GM10248 (cell line): ENCODE data around the gene SMOC2.

Experiments used
- CTCF ChIA-PET: fragments of 300-600 bp; sonication (Branson Sonifier 250); formaldehyde crosslinking; extraction: SDS; loops from one replicate; lab custom pipeline; 2021; ENCODE audit warnings: antibody characterized with exemption; lab: Yijun Ruan, JAX
- POLR2A ChIA-PET: fragments of 350-650 bp; sonication (Branson Sonifier 250); formaldehyde crosslinking; extraction: SDS; loops from one replicate; lab custom pipeline; 2020; ENCODE audit warnings: antibody characterized with exemption; lab: Yijun Ruan, JAX
- DNase-seq: peaks from one replicate; pipeline ENCODE4 v3.0.0; 2012; ENCODE audit errors: extremely low spot score
- TF ChIP-seq, protein P1 (sequence below): IDR thresholded peaks from 2 replicates; pipeline ENCODE4 v1.5.1; 2012; ENCODE audit warnings: mild to moderate bottlenecking, low read depth; ENCODE audit errors: extremely low read depth, missing control alignments, control extremely low read depth

SMOC2 gene

DNA sequence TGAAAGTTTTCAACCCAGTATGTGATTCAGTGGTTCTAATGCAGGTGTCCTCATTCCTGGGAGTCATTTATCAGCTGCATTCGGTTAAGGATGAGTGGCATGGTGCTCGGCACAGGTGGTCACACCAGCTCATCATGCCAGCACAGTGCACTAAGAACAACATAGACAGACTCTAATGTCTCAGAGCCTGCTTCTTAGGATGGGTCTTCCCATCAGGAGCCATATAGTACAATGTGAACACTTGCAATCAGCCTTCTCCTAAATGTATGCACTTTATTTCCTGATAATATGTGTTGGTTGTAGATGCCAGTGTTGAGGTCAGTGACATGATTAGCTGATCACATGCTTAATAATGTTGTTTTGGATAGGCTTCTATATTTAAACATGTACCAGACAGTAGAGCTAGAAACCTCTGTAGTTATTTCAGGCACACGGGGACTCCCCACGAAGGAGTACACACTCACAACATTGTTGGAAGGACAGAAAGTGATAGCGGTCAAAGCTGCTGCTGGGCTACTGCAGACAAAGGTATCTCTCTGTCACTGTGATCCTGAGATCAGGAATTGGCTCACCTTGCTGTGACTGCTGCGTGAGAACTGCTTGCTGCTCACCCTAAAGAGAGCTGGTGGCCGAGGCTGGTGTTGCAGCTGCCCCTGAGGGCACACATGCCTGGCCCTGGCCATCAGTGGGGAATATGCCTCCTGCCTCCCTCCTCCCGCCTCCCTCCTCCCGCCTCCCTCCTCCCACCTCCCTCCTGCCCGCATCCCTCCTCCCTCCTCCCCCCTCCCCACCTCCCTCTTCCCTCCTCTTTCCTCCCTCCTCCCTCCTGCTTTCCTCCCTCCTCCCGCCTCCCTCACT, 195.4 kb downstream of the SMOC2 start:
- CTCF ChIA-PET, result interaction anchor here (0.8 kb wide), 1 partner anchor 169 kb away, joined by 3 read pairs; no protein-coding TSS in a partner anchor
- no peak for DNase-seq
- TF ChIP-seq, protein P1, sequence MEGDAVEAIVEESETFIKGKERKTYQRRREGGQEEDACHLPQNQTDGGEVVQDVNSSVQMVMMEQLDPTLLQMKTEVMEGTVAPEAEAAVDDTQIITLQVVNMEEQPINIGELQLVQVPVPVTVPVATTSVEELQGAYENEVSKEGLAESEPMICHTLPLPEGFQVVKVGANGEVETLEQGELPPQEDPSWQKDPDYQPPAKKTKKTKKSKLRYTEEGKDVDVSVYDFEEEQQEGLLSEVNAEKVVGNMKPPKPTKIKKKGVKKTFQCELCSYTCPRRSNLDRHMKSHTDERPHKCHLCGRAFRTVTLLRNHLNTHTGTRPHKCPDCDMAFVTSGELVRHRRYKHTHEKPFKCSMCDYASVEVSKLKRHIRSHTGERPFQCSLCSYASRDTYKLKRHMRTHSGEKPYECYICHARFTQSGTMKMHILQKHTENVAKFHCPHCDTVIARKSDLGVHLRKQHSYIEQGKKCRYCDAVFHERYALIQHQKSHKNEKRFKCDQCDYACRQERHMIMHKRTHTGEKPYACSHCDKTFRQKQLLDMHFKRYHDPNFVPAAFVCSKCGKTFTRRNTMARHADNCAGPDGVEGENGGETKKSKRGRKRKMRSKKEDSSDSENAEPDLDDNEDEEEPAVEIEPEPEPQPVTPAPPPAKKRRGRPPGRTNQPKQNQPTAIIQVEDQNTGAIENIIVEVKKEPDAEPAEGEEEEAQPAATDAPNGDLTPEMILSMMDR, result no peak
- POLR2A ChIA-PET, result no interaction called here

DNA sequence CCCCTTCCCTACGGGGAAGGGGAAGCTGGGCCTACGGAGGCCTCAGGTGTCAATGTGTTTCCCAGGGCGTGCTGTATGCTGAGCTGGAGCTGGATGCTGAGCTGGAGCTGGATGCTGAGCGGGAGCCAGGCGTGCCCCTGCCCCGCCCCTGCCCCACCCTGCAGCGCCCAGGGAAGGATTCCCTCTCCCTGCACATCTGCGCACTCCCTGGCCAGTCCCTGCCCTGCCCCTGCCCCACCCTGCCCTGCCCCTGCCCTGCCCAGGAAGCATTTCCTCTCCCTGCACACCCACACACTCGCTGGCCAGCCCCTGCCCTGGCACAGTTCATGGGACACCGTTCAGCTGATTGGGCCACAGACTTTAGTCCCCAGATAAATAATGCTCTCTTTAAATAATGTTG, 196.8 kb downstream of the SMOC2 start:
- CTCF ChIA-PET, result no interaction called here
- DNase-seq, result no peak
- POLR2A ChIA-PET, result no interaction called here
- TF ChIP-seq, protein P1, result no peak

DNA sequence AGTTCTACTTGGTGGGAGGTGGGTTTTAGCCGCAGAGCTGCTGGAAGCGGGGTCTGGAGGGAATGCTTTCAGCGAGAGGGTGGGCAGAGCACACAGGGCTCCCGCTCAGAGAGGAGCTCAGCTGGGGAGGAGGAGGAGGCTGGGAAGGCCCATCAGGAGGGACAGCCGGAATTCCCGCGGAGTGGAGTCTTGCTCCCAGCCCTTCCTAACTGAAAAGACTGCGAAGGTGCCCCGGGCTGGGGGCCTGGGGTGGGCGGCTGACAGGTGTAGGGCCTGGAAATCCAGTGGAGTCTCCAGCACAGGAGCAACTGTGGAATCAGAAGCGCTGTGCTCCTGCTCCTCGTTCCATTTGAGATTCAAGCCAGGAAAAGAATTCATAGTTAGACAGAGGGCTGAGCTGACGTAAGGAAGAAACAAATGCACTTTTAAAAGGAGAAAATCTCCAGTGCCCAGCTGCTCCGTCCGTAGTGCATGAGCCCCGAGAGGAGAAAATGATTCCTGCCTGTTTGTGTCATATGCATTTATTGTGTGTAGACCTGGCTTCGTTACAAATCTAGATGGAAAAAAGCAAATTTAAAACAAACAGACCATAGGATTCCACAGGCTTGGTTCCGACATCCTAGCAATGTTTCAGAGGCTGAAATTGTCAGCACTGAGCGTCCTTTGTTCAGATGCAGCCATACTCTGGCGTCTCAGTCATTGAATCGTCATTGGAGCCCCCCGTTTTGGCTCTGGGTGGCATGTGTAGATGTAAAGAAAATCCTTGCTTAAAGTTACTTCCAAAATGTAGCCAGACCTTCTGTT, 197.7 kb downstream of the SMOC2 start:
- no peak for DNase-seq
- ChIA-PET POLR2A (interaction anchor here (0.5 kb wide), 1 partner anchor 584 kb away, joined by 4 read pairs; no protein-coding TSS in a partner anchor), CTCF (interaction anchor here (1.2 kb wide), 1 partner anchor 28 kb away, joined by 3 read pairs; no protein-coding TSS in a partner anchor)
- TF ChIP-seq, protein P1, result no peak

DNA sequence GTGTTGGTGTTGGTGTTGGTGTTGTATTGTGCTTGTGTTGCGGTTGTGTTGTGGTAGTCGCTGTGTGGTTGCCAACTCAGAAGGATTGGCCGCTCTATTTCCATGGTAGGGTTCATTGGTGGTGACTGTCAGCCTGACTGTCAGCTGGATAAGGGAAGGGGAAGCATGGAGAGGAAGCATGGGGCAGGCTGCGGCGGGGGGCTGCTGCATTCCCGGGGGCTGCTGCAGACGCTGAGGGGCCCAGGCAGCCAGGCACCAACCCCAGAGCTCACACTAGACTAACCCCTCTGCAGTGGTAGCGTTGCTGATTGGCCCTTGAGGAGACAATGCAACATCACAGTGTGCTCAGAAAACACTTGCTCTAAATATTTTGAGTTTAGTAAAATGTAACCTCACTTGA, 199.2 kb downstream of the SMOC2 start:
- TF ChIP-seq, protein P1, result no peak
- ChIA-PET POLR2A (no interaction called here), CTCF (no interaction called here)
- no peak for DNase-seq

DNA sequence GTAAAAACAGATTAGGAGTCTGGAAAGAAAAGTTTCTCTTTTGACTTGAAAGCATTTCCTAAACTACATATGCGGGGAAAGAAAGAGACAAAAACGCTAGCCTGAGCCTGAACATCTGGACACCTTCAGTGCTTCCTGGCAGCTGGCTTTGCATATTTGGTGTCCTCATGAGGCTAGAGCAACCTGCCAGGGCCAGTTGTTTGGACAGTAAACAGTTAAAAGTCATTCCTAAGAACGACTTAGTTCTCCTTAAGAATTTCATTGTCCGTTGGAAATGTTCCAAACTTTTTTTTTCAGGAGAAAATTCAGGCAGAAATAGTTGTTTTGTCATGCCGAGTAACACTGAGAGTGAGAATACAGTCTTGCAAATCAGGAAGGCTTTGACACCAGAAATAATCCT, 199.8 kb downstream of the SMOC2 start:
- TF ChIP-seq, protein P1, result no peak
- ChIA-PET POLR2A (no interaction called here), CTCF (no interaction called here)
- DNase-seq, result no peak

DNA sequence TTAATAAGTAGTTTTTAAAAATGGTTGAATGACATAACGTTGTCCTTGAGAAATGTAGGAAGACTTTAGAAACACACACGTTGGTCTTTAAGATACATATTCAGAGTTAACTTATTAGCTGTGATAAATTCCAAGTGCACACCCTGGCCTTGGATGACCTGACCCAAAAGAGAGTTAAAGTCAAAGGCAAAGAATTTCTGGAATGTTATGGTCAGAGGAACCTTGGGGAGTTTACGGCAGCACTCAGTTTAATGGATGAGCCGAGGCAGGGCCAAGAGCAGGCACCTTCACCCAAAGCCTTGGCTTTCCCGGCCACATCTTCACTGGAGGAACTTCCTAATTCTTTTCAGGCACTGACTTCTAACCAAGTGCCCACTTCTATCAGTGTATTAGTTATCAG, 200.5 kb downstream of the SMOC2 start:
- DNase-seq, result no peak
- CTCF ChIA-PET, result no interaction called here
- POLR2A ChIA-PET, result no interaction called here
- TF ChIP-seq, protein P1, result no peak
